D721Med (cell line): ENCODE measurements around the gene DOCK3.

Source experiments
- DNase-seq: peaks from one replicate; pipeline ENCODE4 v3.0.0; 2011; ENCODE audit warnings: low spot score; ENCODE audit not compliant: insufficient read length
- FAIRE-seq: peaks from 2 replicates; lab custom pipeline; 2011; peaks lifted over from hg19 to GRCh38; lab: Jason Lieb, UNC
- TF ChIP-seq, protein P1 (sequence below): IDR thresholded peaks from 2 replicates; pipeline ENCODE4 v1.5.1; 2012; ENCODE audit warnings: mild to moderate bottlenecking, control low read depth; ENCODE audit not compliant: insufficient read depth; ENCODE audit errors: missing control alignments

The DOCK3 gene

DNA sequence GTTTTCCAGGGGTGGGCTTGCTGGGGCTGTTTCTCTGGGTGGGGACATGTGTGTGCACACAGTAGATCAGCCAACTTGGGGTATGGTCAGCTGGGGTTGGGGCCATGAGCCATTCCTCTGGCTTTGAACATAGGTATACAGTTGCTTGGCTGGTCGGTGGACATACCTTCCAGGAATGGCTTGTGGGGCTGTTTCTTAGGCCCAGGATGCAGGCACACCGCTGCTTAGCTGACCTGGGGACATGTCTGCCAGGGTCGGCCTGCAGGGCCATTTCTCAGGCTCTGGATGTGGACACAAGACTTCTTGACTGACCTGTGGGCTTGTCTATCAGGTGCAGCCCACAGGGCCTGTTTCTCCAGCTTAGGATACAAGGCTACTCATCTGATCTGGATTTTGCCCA is 130.6 kb downstream of the DOCK3 start:
- TF ChIP-seq, protein P1, sequence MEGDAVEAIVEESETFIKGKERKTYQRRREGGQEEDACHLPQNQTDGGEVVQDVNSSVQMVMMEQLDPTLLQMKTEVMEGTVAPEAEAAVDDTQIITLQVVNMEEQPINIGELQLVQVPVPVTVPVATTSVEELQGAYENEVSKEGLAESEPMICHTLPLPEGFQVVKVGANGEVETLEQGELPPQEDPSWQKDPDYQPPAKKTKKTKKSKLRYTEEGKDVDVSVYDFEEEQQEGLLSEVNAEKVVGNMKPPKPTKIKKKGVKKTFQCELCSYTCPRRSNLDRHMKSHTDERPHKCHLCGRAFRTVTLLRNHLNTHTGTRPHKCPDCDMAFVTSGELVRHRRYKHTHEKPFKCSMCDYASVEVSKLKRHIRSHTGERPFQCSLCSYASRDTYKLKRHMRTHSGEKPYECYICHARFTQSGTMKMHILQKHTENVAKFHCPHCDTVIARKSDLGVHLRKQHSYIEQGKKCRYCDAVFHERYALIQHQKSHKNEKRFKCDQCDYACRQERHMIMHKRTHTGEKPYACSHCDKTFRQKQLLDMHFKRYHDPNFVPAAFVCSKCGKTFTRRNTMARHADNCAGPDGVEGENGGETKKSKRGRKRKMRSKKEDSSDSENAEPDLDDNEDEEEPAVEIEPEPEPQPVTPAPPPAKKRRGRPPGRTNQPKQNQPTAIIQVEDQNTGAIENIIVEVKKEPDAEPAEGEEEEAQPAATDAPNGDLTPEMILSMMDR: no peak
- FAIRE-seq: no peak
- no peak for DNase-seq

DNA sequence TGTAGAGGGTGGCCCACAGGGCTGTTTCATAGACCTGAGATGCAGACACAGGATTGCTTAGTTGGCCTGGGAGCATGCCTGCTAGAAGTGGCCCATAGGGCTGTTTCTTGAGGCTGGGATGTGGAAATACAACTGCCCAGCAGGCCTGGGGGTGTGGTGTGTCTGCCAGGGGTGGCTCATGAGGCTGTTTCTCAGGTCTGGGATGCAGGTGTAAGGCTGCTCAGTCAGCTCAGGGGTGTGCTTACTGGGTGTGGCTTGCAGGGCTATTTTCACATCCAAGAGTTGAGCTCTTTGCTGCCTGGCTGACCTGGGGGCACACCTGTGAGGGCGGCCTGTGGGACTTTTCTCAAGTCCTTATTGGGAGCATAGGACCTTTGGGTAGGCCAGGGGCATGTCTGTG is 131.3 kb downstream of the DOCK3 start:
- TF ChIP-seq, protein P1: no peak
- FAIRE-seq (no peak), DNase-seq (no peak)

DNA sequence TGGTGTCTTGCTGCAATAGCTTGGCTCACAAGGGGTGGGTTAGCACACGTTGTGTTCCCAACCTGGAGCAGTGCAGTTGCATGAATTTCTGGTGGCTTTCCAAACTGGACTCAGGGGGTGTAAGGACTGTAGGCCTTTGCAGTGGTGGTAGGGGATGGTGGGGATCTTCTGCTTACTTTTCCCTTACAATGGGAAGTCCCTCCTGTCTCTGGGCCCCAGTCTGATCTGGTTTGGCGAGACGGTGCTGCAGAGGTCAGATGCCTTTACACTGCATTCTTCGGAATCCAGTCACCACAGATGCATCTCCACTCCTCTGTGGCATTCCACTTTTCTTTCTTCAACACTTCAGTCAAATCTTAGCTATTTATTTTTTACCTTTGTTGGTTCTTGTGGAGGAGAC is 132.1 kb downstream of the DOCK3 start:
- FAIRE-seq (no peak), DNase-seq (no peak)
- TF ChIP-seq, protein P1: no peak

DNA sequence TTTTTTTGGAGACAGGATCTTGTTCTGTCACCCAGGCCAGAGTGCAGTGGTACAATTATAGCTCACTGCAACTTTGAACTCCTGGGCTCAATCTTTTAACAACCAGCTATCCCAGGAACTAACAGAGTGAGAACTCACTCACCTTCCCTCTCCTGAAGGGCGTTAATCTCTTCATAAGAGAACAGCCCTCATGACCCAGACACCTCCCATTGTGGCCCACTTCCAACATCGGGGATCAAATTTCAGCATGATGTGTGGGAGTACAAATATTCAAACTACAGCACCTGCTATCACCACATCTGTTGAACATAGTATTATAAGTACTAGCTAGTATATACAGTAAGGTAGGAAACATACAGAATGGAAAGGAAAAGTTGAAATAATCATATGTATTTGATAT is 132.5 kb downstream of the DOCK3 start:
- FAIRE-seq (no peak), DNase-seq (no peak)
- TF ChIP-seq, protein P1: no peak

DNA sequence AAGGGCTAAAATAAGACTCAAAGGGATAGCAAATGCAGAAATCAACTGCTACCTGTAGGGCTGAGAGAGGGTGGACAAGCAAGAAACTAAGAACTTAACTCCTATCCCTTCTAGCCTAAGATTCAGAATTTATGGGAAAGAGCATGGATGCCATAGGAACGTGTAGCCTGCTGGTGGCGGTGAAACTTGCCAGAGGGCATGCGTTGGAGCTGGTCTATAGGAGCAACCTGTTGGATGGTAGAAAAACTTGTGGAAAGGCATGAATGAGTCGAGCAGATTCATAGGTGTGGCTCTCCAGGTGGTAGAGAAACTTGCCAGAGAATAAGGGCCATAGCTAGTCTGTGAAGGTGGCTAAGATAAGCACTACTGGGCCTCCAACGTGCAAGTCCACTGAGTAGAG is 137.2 kb downstream of the DOCK3 start:
- TF ChIP-seq, protein P1: no peak
- DNase-seq: no peak
- no peak for FAIRE-seq

DNA sequence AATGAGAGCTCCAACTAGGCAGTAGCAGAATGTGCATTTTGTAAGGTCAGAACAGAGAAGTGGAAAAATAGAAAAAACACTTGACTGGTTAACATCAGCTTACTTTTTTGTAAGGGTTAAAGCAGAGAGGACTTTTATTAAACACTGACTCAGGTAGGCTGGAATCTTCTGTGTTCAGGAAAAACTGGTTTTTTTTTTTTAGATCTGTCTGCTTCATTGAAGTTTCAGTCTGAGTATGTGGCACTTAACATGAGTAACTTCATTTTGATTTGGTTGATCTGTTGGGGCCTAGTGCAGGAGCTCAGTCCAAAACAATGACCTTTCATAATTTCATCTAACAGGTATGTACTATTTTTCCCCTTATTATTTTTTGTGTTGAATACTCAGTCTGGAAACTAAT is 141.1 kb downstream of the DOCK3 start:
- DNase-seq (no peak), FAIRE-seq (no peak)
- TF ChIP-seq, protein P1: no peak

DNA sequence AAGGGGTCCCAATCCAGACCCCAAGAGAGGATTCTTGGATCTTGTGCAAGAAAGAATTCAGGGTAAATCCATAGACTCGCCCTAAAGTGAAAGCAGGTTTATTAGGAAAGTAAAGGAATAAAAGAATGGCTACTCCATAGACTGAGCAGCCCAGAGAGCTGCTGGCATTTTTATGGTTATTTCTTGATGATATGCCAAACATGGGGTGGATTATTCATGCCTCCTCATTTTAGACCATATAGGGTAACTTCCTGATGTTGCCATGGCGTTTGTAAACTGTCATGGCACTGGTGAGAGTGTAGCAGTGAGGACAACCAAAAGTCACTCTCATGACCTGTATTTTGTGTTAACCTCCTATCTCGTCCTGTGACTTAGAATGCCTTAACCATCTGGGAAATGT is 142.2 kb downstream of the DOCK3 start:
- DNase-seq (no peak), FAIRE-seq (no peak)
- TF ChIP-seq, protein P1: no peak
